Measurements from ENCODE around the gene MSH5. TPM values are rescaled to one million over a fixed set of nuclear protein-coding genes. Genes with fewer than 3 reads are reported as not detected.

Gene MSH5
- total and polyA plus RNA-seq, 2 of the 13 experiments (the other 11 are each of a cell fraction or from before 2014, with no cell fraction given), result 10.2 to 38.7 TPM

- peak; percentile 91 for TF ChIP-seq ZBTB2 (CRISPR knock-in tag; IDR thresholded peaks at IDR 0.05; ENCODE audit: low read depth)
- peak; percentile 49 for TF ChIP-seq TBL1XR1 (IDR thresholded peaks at IDR 0.05; ENCODE audit: borderline replicate concordance, low read length, partially characterized antibody)
- TF ChIP-seq POGZ (CRISPR knock-in tag; IDR thresholded peaks at IDR 0.05), result peak; percentile 67
- TF ChIP-seq ZNF432 (CRISPR knock-in tag; IDR thresholded peaks at IDR 0.05; ENCODE audit: borderline replicate concordance), result no peak
- peak; percentile 69; the same call in 1 of the 2 replicates for TF ChIP-seq TFAP4 (IDR thresholded peaks at IDR 0.05; ENCODE audit: borderline replicate concordance, low read depth)
- peak; percentile 88; the same call in 1 of the 2 replicates for TF ChIP-seq ZBTB49 (CRISPR knock-in tag; IDR thresholded peaks at IDR 0.05; ENCODE audit: borderline replicate concordance)
- TF ChIP-seq ZNF570 (CRISPR knock-in tag; IDR thresholded peaks at IDR 0.05; ENCODE audit: borderline replicate concordance), result peak; percentile 98
- peak; percentile 80; the same call in 1 of the 2 replicates for TF ChIP-seq ZBTB8A (CRISPR knock-in tag; IDR thresholded peaks at IDR 0.05; ENCODE audit: borderline replicate concordance, low read depth)
- TF ChIP-seq ZNF788 (CRISPR knock-in tag; IDR thresholded peaks at IDR 0.05; ENCODE audit: borderline replicate concordance), result no peak; the same call in 1 of the 2 replicates
- peak; percentile 94 for TF ChIP-seq MXI1 (IDR thresholded peaks at IDR 0.05; ENCODE audit: borderline replicate concordance, low read depth, low read length)
- TF ChIP-seq ERF (CRISPR knock-in tag; IDR thresholded peaks at IDR 0.05), result peak; percentile 91
- peak; percentile 98 for TF ChIP-seq HMGXB3 (CRISPR knock-in tag; IDR thresholded peaks at IDR 0.05; ENCODE audit: borderline replicate concordance)
- TF ChIP-seq ZHX1 (CRISPR knock-in tag; IDR thresholded peaks at IDR 0.05; ENCODE audit: low read depth), result peak; percentile 89
- no peak for TF ChIP-seq HNRNPL (IDR thresholded peaks at IDR 0.05; ENCODE audit: low read depth, low read length)
Observed at GRCh38 chr6:31739639-31740396, at the start of gene MSH5 (continued).

All from HepG2 (cell line).